Esophagus squamous epithelium (tissue), 4 donors: Measurements from ENCODE around the gene PTPRD.

Source experiments
- POLR2A ChIP-seq, 4 donors: fragments of 450-650 bp; IDR thresholded peaks; one replicate each; pipeline ENCODE4 v1.6.1; 2017; ENCODE audit warnings: antibody characterized with exemption in 4 of 4, mild to moderate bottlenecking in 4 of 4, moderate library complexity in 3 of 4
- TF ChIP-seq, protein P1 (sequence below), 6 experiments: fragments of 450-650 bp in 4 of 6; fragments of 200-600 bp in 2 of 6; sonication (generic) in 2 of 6; IDR thresholded peaks; one replicate each; pipeline ENCODE4 v1.5.1; 2016 to 2019; ENCODE audit warnings: antibody characterized with exemption in 6 of 6, mild to moderate bottlenecking in 4 of 6, moderate library complexity in 4 of 6

GRCh38 chr9:9305600-9305999 lies 1307.2 kb downstream of the PTPRD start:
- no peak for TF ChIP-seq POLR2A (IDR thresholded peaks at IDR 0.05)
- TF ChIP-seq, protein P1, sequence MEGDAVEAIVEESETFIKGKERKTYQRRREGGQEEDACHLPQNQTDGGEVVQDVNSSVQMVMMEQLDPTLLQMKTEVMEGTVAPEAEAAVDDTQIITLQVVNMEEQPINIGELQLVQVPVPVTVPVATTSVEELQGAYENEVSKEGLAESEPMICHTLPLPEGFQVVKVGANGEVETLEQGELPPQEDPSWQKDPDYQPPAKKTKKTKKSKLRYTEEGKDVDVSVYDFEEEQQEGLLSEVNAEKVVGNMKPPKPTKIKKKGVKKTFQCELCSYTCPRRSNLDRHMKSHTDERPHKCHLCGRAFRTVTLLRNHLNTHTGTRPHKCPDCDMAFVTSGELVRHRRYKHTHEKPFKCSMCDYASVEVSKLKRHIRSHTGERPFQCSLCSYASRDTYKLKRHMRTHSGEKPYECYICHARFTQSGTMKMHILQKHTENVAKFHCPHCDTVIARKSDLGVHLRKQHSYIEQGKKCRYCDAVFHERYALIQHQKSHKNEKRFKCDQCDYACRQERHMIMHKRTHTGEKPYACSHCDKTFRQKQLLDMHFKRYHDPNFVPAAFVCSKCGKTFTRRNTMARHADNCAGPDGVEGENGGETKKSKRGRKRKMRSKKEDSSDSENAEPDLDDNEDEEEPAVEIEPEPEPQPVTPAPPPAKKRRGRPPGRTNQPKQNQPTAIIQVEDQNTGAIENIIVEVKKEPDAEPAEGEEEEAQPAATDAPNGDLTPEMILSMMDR (IDR thresholded peaks at IDR 0.05), result no peak
